Sigmoid colon (tissue), 7 donors: Measurements from ENCODE around the gene RDH5. TPM values are rescaled to one million over a fixed set of nuclear protein-coding genes. Genes with fewer than 3 reads are reported as not detected.

ENCODE experiments used
- DNase-seq: peaks from one replicate; pipeline ENCODE4 v3.0.0-alpha.2; 2019
- H3K27ac ChIP-seq, 4 donors: fragments of 200-600 bp; sonication (generic); one replicate each; pipeline ENCODE4 v1.5.1; 2016 to 2019; ENCODE audit warnings: mild to moderate bottlenecking in 1 of 4
- H3K27me3 ChIP-seq, 3 donors: fragments of 200-600 bp; sonication (generic); one replicate each; pipeline ENCODE4 v1.5.1; 2019; ENCODE audit warnings: mild to moderate bottlenecking in 1 of 3
- H3K36me3 ChIP-seq, 4 donors: fragments of 200-600 bp; sonication (generic); one replicate each; pipeline ENCODE4 v1.5.1; 2016 to 2019
- H3K4me1 ChIP-seq, 4 donors: fragments of 200-600 bp; sonication (generic); one replicate each; pipeline ENCODE4 v1.5.1; 2017 to 2019
- H3K4me3 ChIP-seq, 4 donors: fragments of 200-600 bp; sonication (generic); one replicate each; pipeline ENCODE4 v1.5.1; 2017 to 2019; ENCODE audit warnings: mild to moderate bottlenecking in 2 of 4, moderate library complexity in 1 of 4
- H3K9me3 ChIP-seq, 4 donors: fragments of 200-600 bp in 3 of 4; sonication (generic) in 3 of 4; one replicate each; pipeline versions ENCODE4 v1.5.1 to v1.6.1; 2013 to 2019
- EP300 ChIP-seq, 4 donors: sonication (generic); formaldehyde crosslinking; IDR thresholded peaks; one replicate each; pipeline ENCODE4 v1.6.1; 2017; ENCODE audit warnings: antibody characterized with exemption in 4 of 4
- POLR2A ChIP-seq, 2 donors: fragments of 450-650 bp; IDR thresholded peaks; one replicate each; pipeline ENCODE4 v1.6.1; 2016; ENCODE audit warnings: antibody characterized with exemption in 2 of 2, mild to moderate bottlenecking in 2 of 2, moderate library complexity in 2 of 2
- POLR2AphosphoS5 ChIP-seq, 4 donors: sonication (generic); formaldehyde crosslinking; IDR thresholded peaks; one replicate each; pipeline ENCODE4 v1.6.1; 2017; ENCODE audit warnings: antibody characterized with exemption in 4 of 4
- whole genome bisulfite sequencing, 2 donors: extraction: QIAGEN DNeasy Blood & Tissue Kit; methylation state at CpG; one replicate each; pipeline ENCODE4 v1.1.7; 2013; 5-methylcytosine and 5-hydroxymethylcytosine counted together
- intact Hi-C: fragments of 100-400 bp; cut with DNase I; formaldehyde crosslinking; loops from one replicate; pipeline ENCODE4 v1.15.1; 2023
- polyA plus RNA-seq, 3 donors: library from polyadenylated mRNA; stranded (reverse); fragments of 200-250 nt; gene quantifications; one replicate each; pipeline ENCODE4 v1.2.3, GENCODE V29; 2013
- total RNA-seq, 4 donors: library from RNA; depleted of rRNA; stranded (reverse); fragments of >200 nt; gene quantifications; one replicate each; pipeline ENCODE4 v1.1.0, GENCODE V29; 2016
- TF ChIP-seq, protein P1 (sequence below), 4 experiments: fragments of 450-650 bp in 3 of 4; fragments of 200-600 bp in 1 of 4; IDR thresholded peaks; one replicate each; pipeline ENCODE4 v1.5.1; 2016 to 2019; ENCODE audit warnings: antibody characterized with exemption in 4 of 4, mild to moderate bottlenecking in 3 of 4, moderate library complexity in 2 of 4
- donor health status: healthy with polysubstance abuse.
- donor health status: Bipolar disorder and iron deficiency.
- donor health status: healthy.

Gene RDH5
- total and polyA plus RNA-seq, 7 donors = 8.4 to 37.5 (median 30.7) TPM

DNA sequence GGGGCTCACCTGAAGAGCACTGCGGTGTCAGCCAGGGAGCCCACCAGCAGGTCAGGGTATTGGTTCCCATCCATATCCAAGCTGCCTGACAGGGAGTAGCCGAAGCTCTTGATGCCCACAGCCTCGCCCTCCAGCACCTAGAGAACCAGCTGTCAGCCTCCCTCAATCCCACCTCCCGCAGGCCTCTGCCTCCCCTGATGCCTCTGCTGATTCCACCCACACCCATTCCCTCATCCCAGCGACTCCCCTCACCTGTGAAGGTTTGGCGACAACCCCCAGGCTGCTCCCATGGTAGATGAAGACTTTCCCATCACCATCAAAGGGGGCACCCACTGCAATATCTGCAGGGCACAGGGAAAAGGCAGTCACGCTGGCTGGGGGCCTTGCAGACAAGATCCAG is 22.5 kb upstream of the RDH5 start:
- Histone ChIP-seq H3K36me3 (peaks cover 31 to 90% (median 54%) of the 10 kb centered on the region in 4 donors), H3K4me1 (peaks cover 0 to 36% (median 25%) of the 10 kb centered on the region in 4 donors), H3K27ac (peak overlapping the region in 1 of 4 donors; percentile 100), H3K27me3 (no peaks in the 10 kb centered on the region), H3K4me3 (no peak overlapping the region), H3K9me3 (no peaks in the 10 kb centered on the region)
- TF ChIP-seq POLR2AphosphoS5 (IDR thresholded peaks at IDR 0.05) (no peak), EP300 (IDR thresholded peaks at IDR 0.05) (no peak), POLR2A (IDR thresholded peaks at IDR 0.05) (no peak)
- TF ChIP-seq, protein P1, sequence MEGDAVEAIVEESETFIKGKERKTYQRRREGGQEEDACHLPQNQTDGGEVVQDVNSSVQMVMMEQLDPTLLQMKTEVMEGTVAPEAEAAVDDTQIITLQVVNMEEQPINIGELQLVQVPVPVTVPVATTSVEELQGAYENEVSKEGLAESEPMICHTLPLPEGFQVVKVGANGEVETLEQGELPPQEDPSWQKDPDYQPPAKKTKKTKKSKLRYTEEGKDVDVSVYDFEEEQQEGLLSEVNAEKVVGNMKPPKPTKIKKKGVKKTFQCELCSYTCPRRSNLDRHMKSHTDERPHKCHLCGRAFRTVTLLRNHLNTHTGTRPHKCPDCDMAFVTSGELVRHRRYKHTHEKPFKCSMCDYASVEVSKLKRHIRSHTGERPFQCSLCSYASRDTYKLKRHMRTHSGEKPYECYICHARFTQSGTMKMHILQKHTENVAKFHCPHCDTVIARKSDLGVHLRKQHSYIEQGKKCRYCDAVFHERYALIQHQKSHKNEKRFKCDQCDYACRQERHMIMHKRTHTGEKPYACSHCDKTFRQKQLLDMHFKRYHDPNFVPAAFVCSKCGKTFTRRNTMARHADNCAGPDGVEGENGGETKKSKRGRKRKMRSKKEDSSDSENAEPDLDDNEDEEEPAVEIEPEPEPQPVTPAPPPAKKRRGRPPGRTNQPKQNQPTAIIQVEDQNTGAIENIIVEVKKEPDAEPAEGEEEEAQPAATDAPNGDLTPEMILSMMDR (IDR thresholded peaks at IDR 0.05) = no peak
- intact Hi-C loops = no loop called here
- 88 to 90% methylated on average over 7 of the region's 7 CpGs for WGBS, 2 donors
- peak; percentile 61 for DNase-seq

DNA sequence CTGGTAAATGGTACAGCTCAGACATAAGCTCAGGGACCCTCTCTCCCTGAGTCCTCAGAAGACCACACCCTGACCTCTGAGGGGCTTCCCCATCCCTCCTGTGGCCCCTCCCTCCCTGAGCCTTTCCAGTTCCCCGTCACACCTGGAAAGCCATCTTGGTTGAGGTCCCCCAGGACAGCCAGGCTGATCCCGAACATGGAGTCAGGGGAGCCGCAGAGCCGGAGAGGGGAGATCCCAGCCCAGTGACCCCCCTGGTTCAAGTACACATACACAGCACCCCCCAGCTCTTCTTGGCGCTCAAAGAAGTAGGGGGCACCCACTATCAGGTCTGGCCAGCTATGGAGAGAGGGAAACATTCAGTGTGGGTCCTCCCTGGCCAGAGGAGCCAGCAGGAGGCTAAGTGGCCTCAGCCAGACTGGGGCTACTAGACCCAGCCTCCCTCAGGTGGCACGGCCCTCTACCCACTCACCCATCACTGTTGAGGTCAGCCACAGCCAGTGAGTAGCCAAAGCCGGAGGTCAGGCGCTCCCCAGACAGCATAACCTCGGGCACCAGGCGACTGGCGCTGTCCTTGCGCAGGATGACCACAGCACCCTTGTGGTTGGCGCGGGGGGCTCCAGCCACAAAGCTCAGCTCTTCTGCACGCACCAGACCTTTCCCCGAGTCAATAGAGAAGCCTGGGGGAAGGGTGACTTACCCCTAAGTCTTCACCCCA is 21.8 kb upstream of the RDH5 start:
- H3K4me1 ChIP-seq = peaks cover 0 to 43% (median 31%) of the 10 kb centered on the region in 4 donors

DNA sequence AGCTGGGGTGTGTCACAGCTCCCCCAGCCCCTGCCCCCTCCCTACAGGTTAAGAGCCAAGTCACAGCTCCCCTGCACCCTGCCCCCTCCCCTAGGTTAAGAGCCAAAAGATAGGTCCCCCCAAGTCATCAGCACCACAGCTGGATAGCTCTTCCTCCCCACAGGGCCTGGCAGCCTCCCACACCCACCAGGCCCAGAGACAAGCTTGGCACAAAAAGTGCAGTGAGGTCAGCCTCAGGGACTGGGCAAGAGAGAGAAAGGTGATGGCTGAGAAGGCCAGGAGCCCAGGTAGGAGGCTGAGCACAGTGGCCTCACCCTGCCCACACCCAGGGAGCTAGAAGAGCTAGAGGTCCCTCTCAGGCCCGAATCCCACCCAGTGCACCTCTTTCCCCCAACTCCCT is 21.2 kb upstream of the RDH5 start:
- H3K27me3 ChIP-seq = no peaks in the 10 kb centered on the region
- peaks cover 19 to 78% (median 42%) of the 10 kb centered on the region in 4 donors for H3K36me3 ChIP-seq
- intact Hi-C loops = no loop called here
- TF ChIP-seq EP300 (IDR thresholded peaks at IDR 0.05) (no peak), POLR2A (IDR thresholded peaks at IDR 0.05) (no peak), POLR2AphosphoS5 (IDR thresholded peaks at IDR 0.05) (no peak)
- TF ChIP-seq, protein P1 (IDR thresholded peaks at IDR 0.05) = no peak
- DNase-seq = peak; percentile 63
- H3K4me3 ChIP-seq = no peak overlapping the region
- peaks cover 0 to 49% (median 37%) of the 10 kb centered on the region in 4 donors for H3K4me1 ChIP-seq
- H3K27ac ChIP-seq = peak overlapping the region; percentile 5 to 100 (median 68)
- 93 to 95% methylated on average over 1 of the region's 1 CpG for WGBS, 2 donors
- no peaks in the 10 kb centered on the region for H3K9me3 ChIP-seq

More for the DNA sequence above, 21.8 kb upstream of the RDH5 start:
- no peak for TF ChIP-seq POLR2AphosphoS5 (IDR thresholded peaks at IDR 0.05)
- no peak for TF ChIP-seq POLR2A (IDR thresholded peaks at IDR 0.05)
- no peak for TF ChIP-seq EP300 (IDR thresholded peaks at IDR 0.05)
- TF ChIP-seq, protein P1 (IDR thresholded peaks at IDR 0.05) = no peak
- intact Hi-C loops = no loop called here
- H3K36me3 ChIP-seq = peaks cover 24 to 84% (median 48%) of the 10 kb centered on the region in 4 donors
- 92 to 93% methylated on average over 16 of the region's 16 CpGs for WGBS, 2 donors
- peak; percentile 64 for DNase-seq
- H3K4me3 ChIP-seq = no peak overlapping the region
- H3K9me3 ChIP-seq = no peaks in the 10 kb centered on the region
- peak overlapping the region in 3 of 4 donors; percentile 37 to 100 (median 100) for H3K27ac ChIP-seq
- no peaks in the 10 kb centered on the region for H3K27me3 ChIP-seq

DNA sequence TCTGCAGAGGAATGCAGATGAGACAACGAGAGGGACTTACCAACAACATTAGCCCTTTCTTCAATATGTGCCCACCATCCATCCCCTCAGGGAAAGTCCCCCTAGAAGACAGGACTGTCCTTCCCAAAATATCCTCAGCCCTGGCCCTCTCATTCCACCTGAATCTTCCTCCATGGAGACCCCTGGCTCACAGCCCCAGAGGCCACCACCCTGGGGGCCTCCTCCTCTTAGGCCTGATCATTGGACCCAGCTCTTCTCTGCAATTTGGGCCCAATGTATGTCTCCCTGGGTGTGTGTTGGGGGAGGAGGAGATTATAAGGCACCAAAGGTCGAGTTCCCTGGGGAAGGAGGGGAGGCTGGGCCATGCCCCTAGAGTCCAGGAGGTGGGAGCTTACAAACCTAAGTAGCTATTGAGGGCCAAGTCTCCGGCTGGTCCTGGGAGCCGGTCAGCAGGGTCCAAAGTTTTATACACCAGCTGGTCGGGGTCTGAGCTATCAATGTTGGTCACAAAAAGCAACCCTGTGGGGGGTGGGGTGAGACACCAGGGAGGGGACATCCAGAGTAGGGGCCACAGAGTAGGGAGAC is 20.6 kb upstream of the RDH5 start:
- DNase-seq = peak; percentile 55
- Histone ChIP-seq H3K9me3 (no peaks in the 10 kb centered on the region), H3K27me3 (no peaks in the 10 kb centered on the region), H3K4me1 (peaks cover 0 to 50% (median 40%) of the 10 kb centered on the region in 4 donors), H3K36me3 (peaks cover 13 to 72% (median 36%) of the 10 kb centered on the region in 4 donors), H3K4me3 (no peak overlapping the region), H3K27ac (peak overlapping the region; percentile 5 to 100 (median 68))
- intact Hi-C loops = no loop called here
- TF ChIP-seq EP300 (IDR thresholded peaks at IDR 0.05) (no peak), POLR2A (IDR thresholded peaks at IDR 0.05) (no peak), POLR2AphosphoS5 (IDR thresholded peaks at IDR 0.05) (no peak)
- TF ChIP-seq, protein P1 (IDR thresholded peaks at IDR 0.05) = no peak
- WGBS, 2 donors = 71 to 75% methylated on average over 5 of the region's 5 CpGs
